HEK293T (cell line): ENCODE measurements around the gene HOXC12.

Source experiments
- ARNT ChIP-seq: fragments of 450-650 bp; IDR thresholded peaks from 2 replicates; pipeline ENCODE4 v1.6.1; 2017; ENCODE audit warnings: mild to moderate bottlenecking
- BHLHE40 ChIP-seq: fragments of 450-650 bp; IDR thresholded peaks from 2 replicates; pipeline ENCODE4 v1.6.1; 2016; ENCODE audit warnings: mild to moderate bottlenecking, moderate library complexity, borderline replicate concordance
- ELF4 ChIP-seq: fragments of 450-650 bp; IDR thresholded peaks from 2 replicates; pipeline ENCODE4 v1.6.1; 2017; ENCODE audit warnings: antibody characterized with exemption
- FOXA1 ChIP-seq: fragments of 450-650 bp; IDR thresholded peaks from 2 replicates; pipeline ENCODE4 v1.6.1; 2016; ENCODE audit warnings: mild to moderate bottlenecking
- FOXK2 ChIP-seq: fragments of 450-650 bp; IDR thresholded peaks from 2 replicates; pipeline ENCODE4 v1.6.1; 2016; ENCODE audit warnings: mild to moderate bottlenecking
- FOXM1 ChIP-seq: fragments of 450-650 bp; IDR thresholded peaks from 2 replicates; pipeline ENCODE4 v1.6.1; 2017; ENCODE audit warnings: mild to moderate bottlenecking, borderline replicate concordance
- PKNOX1 ChIP-seq: fragments of 450-650 bp; IDR thresholded peaks from 2 replicates; pipeline ENCODE4 v1.6.1; 2016
- SP1 ChIP-seq: fragments of 450-650 bp; IDR thresholded peaks from 2 replicates; pipeline ENCODE4 v1.6.1; 2017
- SUZ12 ChIP-seq: fragments of 450-650 bp; IDR thresholded peaks from 2 replicates; pipeline ENCODE4 v1.6.1; 2016; ENCODE audit warnings: mild to moderate bottlenecking

GRCh38 chr12:53963434-53964314, 9.0 kb downstream of the HOXC12 start:
- TF ChIP-seq ARNT (no peak), SUZ12 (no peak), SP1 (no peak), PKNOX1 (no peak), ELF4 (no peak), FOXM1 (no peak), FOXK2 (no peak), FOXA1 (no peak), BHLHE40 (no peak)
